GM23338 (cell line): ENCODE data around the gene WARS2. TPM values are rescaled to one million over a fixed set of nuclear protein-coding genes. Genes with fewer than 3 reads are reported as not detected.

ENCODE experiments used
- polyA plus RNA-seq: library from polyadenylated mRNA; unstranded; fragments of >200 nt; fragmentation: Nextera tagmentation; extraction: Ambion mirVana; gene quantifications from 2 replicates; pipeline ENCODE4 v1.2.1, GENCODE V29; 2016
- small RNA-seq: library from RNA; depleted of rRNA; stranded (forward); fragments of <200 nt; gene quantifications from one replicate; pipeline ENCODE3, GENCODE V24; 2014; ENCODE audit warnings: low replicate concordance
- total RNA-seq: library from RNA; depleted of rRNA; stranded (reverse); fragments of >200 nt; shearing (Covaris generic); gene quantifications from 2 replicates; pipeline ENCODE4 v1.2.3, GENCODE V29; 2014; rRNA removed

WARS2 gene
- total and polyA plus RNA-seq, 2 experiments from 2014 or later, result 6.4 to 12.6 TPM

Small RNAs within 50 kb of the gene (small RNA-seq; reads per million reads assigned to genes)
- not detected for gene AL139420.2

Other genes with a start within 250 kb of the WARS2 start
- gene TBX15, start 152.3 kb downstream of the WARS2 start, total RNA-seq, result 0.21 TPM in 1 of 2 replicates, not detected in the other
- gene TBX15, start 152.3 kb downstream of the WARS2 start, polyA plus RNA-seq, result not detected in 2 replicates
- not detected in 2 replicates for gene HAO2, start 228.1 kb upstream of the WARS2 start, total RNA-seq
- not detected in 2 replicates for gene HAO2, start 228.1 kb upstream of the WARS2 start, polyA plus RNA-seq